Measurements from ENCODE around the gene RABAC1.
"Not testable (repeated sequence)": the region's sequence is repeated elsewhere in the genome, so short reads cannot be mapped to it uniquely, and the experiment has no call there.

The RABAC1 gene

DNA sequence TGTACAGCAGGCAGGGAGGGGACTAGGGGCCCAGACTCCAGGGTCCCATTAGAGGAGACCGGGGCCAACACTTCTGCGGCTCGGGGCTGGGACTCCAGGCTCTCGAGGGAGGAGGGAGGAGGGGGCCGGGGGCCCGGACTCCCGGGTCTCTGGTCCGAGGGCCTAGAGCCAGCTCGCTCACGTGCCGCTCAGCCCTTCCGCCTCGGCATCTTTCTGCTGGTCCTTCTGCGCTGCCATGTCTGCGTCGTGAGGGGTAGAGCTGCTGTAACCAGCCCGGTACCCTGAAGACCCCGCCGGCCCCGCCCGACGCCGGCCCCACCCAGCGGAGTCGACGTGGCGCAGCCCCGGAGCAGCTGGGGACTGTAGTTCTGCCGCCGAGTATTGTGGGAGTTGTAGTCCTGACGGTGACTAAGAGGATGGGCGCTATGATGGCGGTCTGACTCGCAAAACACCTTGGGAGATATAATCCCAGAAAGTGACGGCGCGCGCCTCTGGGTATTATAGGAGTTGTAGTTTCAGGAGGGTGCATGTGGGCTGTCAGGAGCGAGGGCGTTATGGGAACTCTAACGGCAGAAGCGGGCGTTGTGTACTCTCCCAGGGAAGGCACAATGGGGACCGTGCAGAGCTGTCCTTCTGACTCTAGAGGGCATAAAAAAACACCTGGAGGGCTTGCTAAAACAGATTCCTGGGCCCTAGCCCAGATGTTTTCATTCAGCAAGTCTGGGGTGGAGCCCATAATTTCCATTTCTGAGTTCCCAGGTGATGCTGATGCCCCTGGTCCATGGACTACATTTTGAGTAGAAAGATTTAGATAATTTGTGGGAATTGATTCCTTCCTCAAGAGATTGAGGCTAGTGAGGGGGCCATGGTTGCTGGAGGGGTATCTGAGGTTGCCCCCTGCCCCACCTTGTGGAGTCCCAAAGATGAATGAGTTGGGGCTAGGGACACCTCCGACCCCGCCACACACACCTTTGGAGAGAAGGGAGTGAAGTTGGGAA, at the start of gene RABAC1:
Gene RABAC1, minus strand, starts transcription at position 266 of the 998 bp plus-strand sequence. Its CDS starts 29 bp downstream, at position 237.
- DNase-seq: peak; percentile 33 to 94 (median 82)

- no peak for DNase-seq
Measured at GRCh38 chr19:42006569-42006968, 47.4 kb upstream of the RABAC1 start.

- no peak for DNase-seq
Measured at GRCh38 chr19:42005504-42005903, 46.4 kb upstream of the RABAC1 start.

DNA sequence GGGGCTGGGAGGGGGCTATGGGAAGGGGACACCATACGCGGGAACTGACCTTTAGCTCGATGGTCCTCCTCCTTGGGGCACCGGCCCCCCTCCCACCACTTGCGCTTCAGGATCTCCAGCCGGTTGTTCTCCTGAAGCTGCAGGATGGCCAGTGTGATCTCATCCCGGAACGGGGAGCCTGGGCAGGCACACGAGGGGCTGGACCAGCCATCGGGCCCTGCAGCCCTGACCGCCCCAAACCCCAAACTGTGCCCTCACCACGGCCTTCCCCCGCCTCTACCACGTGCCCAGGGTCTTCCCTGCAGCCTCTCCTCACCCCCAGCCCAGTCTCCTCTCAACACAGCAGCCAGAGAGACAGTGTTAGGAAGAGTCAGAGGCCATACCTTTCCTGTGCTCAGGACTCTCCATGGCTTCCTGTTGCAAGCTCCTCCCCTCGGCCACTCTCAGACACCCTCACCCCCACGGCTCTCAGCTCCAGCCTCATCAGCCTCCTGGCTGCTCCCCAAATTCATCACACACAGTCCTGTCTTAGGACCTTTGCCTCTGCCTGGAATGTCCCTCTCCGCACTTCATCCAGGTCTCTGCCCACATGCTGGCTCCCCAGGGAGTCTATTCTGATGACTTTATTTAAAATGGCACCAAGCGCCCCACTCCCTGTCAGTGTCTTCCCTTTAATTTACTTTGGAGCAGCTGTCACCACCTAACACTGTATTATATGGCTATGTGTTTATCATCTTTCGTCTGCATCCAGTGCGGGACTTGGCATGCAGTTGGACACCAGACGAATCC, 44.6 kb upstream of the RABAC1 start:
- no peak for DNase-seq

- DNase-seq: no peak
Measured at GRCh38 chr19:41999878-42000208, 40.7 kb upstream of the RABAC1 start.

DNA sequence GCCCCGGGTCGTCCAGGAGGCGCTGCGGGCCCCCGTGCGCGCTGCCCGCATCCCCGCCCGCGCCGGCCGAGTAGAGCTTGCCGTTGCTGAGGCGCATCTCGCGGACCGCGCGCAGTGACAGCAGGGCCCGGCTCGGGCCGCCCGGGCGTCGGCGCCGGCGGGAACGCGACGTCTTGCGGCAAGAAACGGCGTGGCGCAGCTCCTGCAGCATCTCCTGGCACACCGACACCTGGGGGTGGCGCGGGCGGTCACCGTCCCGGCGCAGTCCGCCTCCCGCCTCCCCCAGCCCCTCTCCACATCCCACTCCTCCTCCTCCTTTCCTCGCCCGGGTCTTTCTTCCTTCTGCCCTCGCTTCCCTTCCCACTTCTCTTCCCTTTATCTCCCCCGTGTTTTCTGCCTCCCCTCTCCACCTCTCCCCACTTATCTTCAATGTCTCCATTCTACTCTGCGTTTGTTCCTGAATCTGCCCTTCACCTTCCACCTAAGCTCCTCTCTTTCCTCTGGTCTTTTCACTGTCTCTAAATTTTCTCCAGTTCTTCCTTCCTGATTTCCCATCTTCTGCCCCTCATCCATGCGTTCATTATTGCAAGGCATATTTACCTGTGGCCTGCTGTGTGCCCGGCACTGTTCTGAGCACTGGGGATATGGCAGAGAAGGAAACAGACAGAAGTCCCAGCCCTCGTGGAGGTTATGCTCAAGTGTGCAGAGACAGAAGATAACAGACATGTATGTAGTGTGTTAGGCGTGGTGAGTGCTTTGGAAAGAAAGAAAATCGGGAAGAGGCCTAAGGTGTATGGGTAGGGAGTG, 40.2 kb upstream of the RABAC1 start:
- peak in 2 of 56 donors; percentile 11 to 18 for DNase-seq

DNA sequence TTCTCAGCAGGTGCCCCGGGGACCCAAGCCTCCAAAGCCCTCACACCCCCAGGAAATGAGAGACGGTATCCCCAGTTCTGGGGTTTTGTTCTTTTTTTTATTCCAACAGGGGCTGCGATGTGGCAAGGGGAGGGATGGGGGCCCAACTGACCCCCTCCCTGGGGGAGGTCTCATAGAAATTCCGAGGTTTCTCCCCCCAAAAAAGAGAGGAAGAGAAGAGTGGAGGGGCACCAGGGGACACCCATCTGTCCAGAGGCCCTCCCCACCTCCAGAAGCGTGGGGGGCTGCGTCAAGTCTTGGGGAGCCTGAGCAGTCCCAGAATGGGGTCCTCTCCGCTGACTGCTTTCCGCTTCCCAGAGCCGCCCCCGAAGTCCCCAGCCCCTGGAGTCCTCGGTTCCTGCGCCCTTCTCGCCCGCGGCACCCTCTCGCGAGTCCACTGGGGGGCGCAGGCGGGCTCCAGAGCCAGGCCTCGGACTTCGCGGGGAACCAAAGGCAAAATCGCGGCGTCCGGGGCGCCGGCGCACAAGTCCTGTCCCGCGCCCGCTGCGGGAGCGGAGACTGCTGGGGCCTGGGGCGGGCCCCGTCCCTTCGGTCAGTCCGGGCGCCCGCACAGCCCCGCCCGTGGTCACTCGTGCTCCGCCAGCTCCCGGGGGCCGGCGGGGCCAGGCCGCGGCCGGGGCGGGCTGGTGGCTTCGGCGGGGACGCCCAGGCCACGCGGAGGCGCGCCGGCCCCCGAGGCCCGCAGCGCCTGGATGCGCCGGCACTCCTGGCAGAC, 39.3 kb upstream of the RABAC1 start:
- DNase-seq: peak in 10 of 56 donors; percentile 5 to 42 (median 12)

- DNase-seq: peak in 2 of 56 donors; percentile 11 to 31
Measured at GRCh38 chr19:41997851-41998229, 38.7 kb upstream of the RABAC1 start.

DNA sequence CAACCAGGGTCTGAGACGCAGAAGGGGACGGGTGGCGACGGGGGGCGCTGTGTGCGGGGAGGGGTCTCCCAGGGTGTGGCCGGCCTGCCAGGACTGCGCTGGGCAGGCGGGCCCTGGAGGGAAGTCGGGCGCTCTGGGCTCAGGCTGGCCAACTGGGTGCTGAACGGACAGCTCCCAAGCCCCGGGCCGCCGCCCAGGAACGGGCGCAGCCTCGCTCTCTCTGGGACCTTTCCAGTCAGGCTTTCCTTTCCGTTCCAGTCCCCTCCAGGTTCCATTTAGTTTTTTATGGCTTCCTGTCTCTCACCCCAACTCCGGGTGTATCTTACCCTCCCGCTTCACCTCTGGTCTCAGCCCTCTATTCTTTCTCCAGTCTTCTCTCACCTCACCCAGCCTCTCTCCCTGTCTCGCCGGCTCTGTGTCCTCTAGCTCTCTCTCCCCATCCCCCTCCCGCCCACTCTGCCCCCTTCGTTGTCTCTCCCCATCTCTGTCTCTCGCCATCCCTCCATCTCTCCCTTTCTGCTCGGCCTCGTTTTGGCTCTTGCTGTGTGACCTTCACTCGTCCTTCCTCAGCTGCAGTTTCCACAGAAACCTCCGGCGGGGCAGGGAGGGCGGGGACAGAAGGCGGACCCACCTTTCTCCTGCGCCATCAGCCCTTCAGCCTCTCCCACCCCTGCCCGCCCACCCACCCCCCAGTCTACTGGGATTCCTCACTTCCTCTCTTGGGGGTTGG, 38.2 kb upstream of the RABAC1 start:
- DNase-seq: peak in 17 of 56 donors; percentile 1 to 50 (median 24)

- peak in 26 of 56 donors; percentile 10 to 59 (median 32) for DNase-seq
Measured at GRCh38 chr19:41995959-41996797, 37.1 kb upstream of the RABAC1 start.

DNA sequence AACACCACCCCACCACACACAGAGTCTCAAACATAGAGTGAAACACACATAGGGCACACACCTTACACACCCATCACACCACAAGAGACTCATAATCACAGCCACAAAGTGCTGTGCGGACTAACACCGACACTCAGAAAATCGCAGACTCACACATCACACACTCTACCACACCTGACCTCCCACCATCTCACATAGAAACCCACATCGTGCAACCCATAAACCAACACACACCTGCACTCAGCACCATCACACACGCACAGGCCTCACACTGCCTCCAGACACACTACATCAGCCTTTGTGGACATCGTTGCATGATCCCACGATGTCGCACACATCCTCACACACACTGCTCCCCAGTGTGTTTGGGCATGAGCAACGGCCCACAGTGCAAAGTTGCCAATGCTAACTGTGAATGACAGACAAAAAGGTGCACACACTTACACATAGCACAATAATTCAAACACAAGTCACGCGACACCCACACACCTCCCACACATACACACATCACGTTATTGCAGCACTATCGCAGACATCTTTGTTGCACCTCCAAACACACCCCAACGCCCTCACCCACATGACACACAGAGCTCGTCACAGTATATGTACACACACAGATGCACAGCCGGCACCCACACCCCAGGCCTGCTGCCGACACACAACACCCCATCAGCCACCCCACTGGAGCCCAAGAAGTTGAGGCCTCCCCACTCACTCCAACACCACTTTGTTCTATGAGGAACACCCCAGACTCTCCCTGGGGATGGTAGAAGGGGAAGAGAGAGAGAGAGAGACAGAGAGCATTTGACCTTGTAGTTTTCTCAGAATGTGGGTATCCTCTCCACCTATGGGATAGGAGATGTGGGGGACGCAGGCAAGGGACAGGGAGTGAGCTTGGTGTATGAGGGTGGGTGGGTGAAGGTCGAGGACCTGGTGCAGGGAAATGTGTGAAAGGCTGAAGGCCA, 36.2 kb upstream of the RABAC1 start:
- peak in 8 of 56 donors; percentile 8 to 42 (median 22) for DNase-seq

DNA sequence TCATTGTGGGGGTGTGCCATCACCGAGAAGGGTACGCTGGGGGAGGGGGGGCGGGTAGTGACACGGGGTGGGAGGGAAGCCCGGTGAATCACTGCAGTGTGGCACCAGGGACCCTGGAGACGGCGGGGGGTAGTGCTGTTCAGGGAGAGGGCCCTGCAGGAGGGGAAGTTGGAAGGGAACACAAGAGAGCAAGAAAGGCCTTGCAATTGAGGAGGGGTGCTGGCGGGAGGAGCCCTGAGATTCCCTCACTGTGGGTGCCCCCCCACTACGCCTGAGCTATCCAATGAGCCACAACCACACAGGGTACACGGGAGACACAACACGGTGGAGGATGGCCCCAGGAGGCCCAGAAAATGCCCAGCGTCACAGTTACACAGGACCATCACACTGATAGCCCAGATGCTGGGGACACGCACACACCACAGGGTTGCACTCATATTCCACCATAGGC, 35.4 kb upstream of the RABAC1 start:
- peak in 7 of 56 donors; percentile 14 to 67 (median 43) for DNase-seq

- DNase-seq: peak in 43 of 56 donors; percentile 9 to 76 (median 48)
Measured at GRCh38 chr19:41993612-41994483, 34.7 kb upstream of the RABAC1 start, which contains the start of gene ATP1A3. Gene ATP1A3 (minus strand): TSS chr19:41994230. CDS start chr19:41994076, 154 bp downstream.

- DNase-seq: not testable (repeated sequence)
Measured at GRCh38 chr19:41991925-41992569, 32.9 kb upstream of the RABAC1 start.

GRCh38 chr19:41991025-41991424, 31.9 kb upstream of the RABAC1 start:
- DNase-seq: no peak

DNA sequence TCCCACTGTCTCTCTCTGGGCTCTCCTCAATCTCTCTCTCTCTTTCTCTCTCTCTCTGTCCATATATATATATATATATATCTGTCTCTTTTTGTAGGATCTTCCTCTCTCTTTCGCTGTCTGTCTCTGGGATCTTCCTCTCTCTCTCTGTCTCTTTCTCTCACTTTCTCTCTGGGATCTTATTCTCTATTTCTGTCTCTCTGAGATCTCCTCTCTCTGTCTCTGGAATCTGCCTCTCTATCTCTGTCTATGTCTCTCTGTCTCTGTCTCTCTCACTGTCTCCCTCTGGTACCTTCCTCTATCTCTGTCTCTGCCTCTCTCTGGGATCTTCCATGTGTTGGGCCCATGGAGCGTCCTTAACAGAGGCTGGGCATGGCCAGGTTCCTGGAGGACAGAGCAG, 31.5 kb upstream of the RABAC1 start:
- no peak for DNase-seq

Data from amygdala (tissue), 56 donors.